Stimulated activated naive CD8-positive, alpha-beta T cell treated with anti-CD3 and anti-CD28 coated beads, Interleukin-15, amount 100 ng/mL, for 72 hours (primary cell): ENCODE measurements around the gene DNAJC10.
"Not testable (repeated sequence)": the region's sequence is repeated elsewhere in the genome, so short reads cannot be mapped to it uniquely, and the experiment has no call there.

Experiments used
- ATAC-seq: fragments of 150-1000 bp; cut with Tn5 transposase; 2 replicates; pipeline ENCODE4 v1.10.0; 2021; ENCODE audit warnings: mild to moderate bottlenecking, moderate library complexity
- DNase-seq, 2 donors: peaks; one replicate each; pipeline ENCODE4 v3.0.0; 2021 to 2022
- H3K27ac Mint-ChIP-seq, 2 donors: one replicate each; pipeline ENCODE4 v1.8.0; 2022; ENCODE audit warnings: mild to moderate bottlenecking in 2 of 2, mixed read lengths in 2 of 2, moderate library complexity in 2 of 2
- H3K27me3 Mint-ChIP-seq: one replicate; pipeline ENCODE4 v1.8.0; 2022; ENCODE audit warnings: mixed read lengths
- H3K4me1 Mint-ChIP-seq: one replicate; pipeline ENCODE4 v1.8.0; 2022; ENCODE audit warnings: mild to moderate bottlenecking, mixed read lengths
- H3K4me3 Mint-ChIP-seq, 2 donors: one replicate each; pipeline ENCODE4 v1.8.0; 2022; ENCODE audit warnings: mild to moderate bottlenecking in 2 of 2, mixed read lengths in 2 of 2, moderate library complexity in 1 of 2
- H3K9me3 Mint-ChIP-seq, 2 donors: one replicate each; pipeline ENCODE4 v1.8.0; 2022; ENCODE audit warnings: mixed read lengths in 2 of 2

DNAJC10 gene

GRCh38 chr2:182745061-182745460 is 29.0 kb downstream of the DNAJC10 start:
- no peak overlapping the region for H3K27ac Mint-ChIP-seq
- H3K4me1 Mint-ChIP-seq: no peaks in the 10 kb centered on the region
- no peaks in the 10 kb centered on the region for H3K9me3 Mint-ChIP-seq
- H3K27me3 Mint-ChIP-seq: no peaks in the 10 kb centered on the region
- DNase-seq (no peak), ATAC-seq (no peak)
- H3K4me3 Mint-ChIP-seq: no peak overlapping the region

- not testable (repeated sequence) for H3K27ac Mint-ChIP-seq, H3K4me3 Mint-ChIP-seq, ATAC-seq, H3K9me3 Mint-ChIP-seq, DNase-seq, H3K27me3 Mint-ChIP-seq, H3K4me1 Mint-ChIP-seq
These were observed 29.8 kb downstream of the DNAJC10 start for GRCh38 chr2:182745894-182746293.

GRCh38 chr2:182754231-182754630 is 38.2 kb downstream of the DNAJC10 start:
- Mint-ChIP-seq H3K27me3 (no peaks in the 10 kb centered on the region), H3K4me3 (no peak overlapping the region), H3K9me3 (no peaks in the 10 kb centered on the region), H3K27ac (no peak overlapping the region), H3K4me1 (no peaks in the 10 kb centered on the region)
- ATAC-seq (no peak), DNase-seq (no peak)

- no peak for DNase-seq
- peaks cover 5% of the 10 kb centered on the region for H3K4me1 Mint-ChIP-seq
- H3K9me3 Mint-ChIP-seq: no peaks in the 10 kb centered on the region
- H3K4me3 Mint-ChIP-seq: no peak overlapping the region
- H3K27ac Mint-ChIP-seq: peak overlapping the region in 1 of 2 donors; percentile 79
- ATAC-seq: no peak
- no peaks in the 10 kb centered on the region for H3K27me3 Mint-ChIP-seq
These were observed 42.3 kb downstream of the DNAJC10 start for GRCh38 chr2:182758379-182758778.

- no peak overlapping the region for H3K4me3 Mint-ChIP-seq
- no peaks in the 10 kb centered on the region for H3K9me3 Mint-ChIP-seq
- no peaks in the 10 kb centered on the region for H3K27me3 Mint-ChIP-seq
- no peak overlapping the region for H3K27ac Mint-ChIP-seq
- DNase-seq (no peak), ATAC-seq (no peak)
- H3K4me1 Mint-ChIP-seq: peaks cover 5% of the 10 kb centered on the region
These were observed 45.8 kb downstream of the DNAJC10 start for GRCh38 chr2:182761903-182762302.

GRCh38 chr2:182763311-182763912 is 47.4 kb downstream of the DNAJC10 start:
- Mint-ChIP-seq H3K27me3 (no peaks in the 10 kb centered on the region), H3K27ac (no peak overlapping the region), H3K4me3 (no peak overlapping the region), H3K9me3 (no peaks in the 10 kb centered on the region), H3K4me1 (peaks cover 5% of the 10 kb centered on the region)
- DNase-seq (no peak), ATAC-seq (no peak)

GRCh38 chr2:182766626-182767025 is 50.6 kb downstream of the DNAJC10 start:
- no peak overlapping the region for H3K27ac Mint-ChIP-seq
- H3K4me3 Mint-ChIP-seq: no peak overlapping the region
- DNase-seq: no peak
- peaks cover 8 to 10% of the 10 kb centered on the region in 2 donors for H3K9me3 Mint-ChIP-seq
- no peak for ATAC-seq
- no peaks in the 10 kb centered on the region for H3K27me3 Mint-ChIP-seq
- peaks cover 5% of the 10 kb centered on the region for H3K4me1 Mint-ChIP-seq

- Mint-ChIP-seq H3K4me3 (no peak overlapping the region), H3K27ac (peak overlapping the region in 1 of 2 donors; percentile 50), H3K9me3 (peaks cover 8 to 20% of the 10 kb centered on the region in 2 donors), H3K4me1 (no peaks in the 10 kb centered on the region), H3K27me3 (no peaks in the 10 kb centered on the region)
- ATAC-seq: no peak
- DNase-seq: no peak
These were observed 51.5 kb downstream of the DNAJC10 start for GRCh38 chr2:182767578-182767977.

- H3K9me3 Mint-ChIP-seq: peaks cover 15 to 29% of the 10 kb centered on the region in 2 donors
- not testable (repeated sequence) for DNase-seq, H3K4me3 Mint-ChIP-seq, ATAC-seq, H3K27me3 Mint-ChIP-seq, H3K4me1 Mint-ChIP-seq, H3K27ac Mint-ChIP-seq
These were observed 52.9 kb downstream of the DNAJC10 start for GRCh38 chr2:182768950-182769349.

GRCh38 chr2:182779323-182779722 is 63.3 kb downstream of the DNAJC10 start:
- H3K27ac Mint-ChIP-seq: no peak overlapping the region
- H3K4me3 Mint-ChIP-seq: no peak overlapping the region
- DNase-seq (no peak), ATAC-seq (no peak)
- no peaks in the 10 kb centered on the region for H3K4me1 Mint-ChIP-seq
- no peaks in the 10 kb centered on the region for H3K27me3 Mint-ChIP-seq
- H3K9me3 Mint-ChIP-seq: peaks cover 0 to 6% of the 10 kb centered on the region in 2 donors

- H3K27ac Mint-ChIP-seq, ATAC-seq, H3K27me3 Mint-ChIP-seq, H3K9me3 Mint-ChIP-seq, H3K4me1 Mint-ChIP-seq, H3K4me3 Mint-ChIP-seq, DNase-seq: not testable (repeated sequence)
These were observed 65.0 kb downstream of the DNAJC10 start for GRCh38 chr2:182781099-182781498.

- not testable (repeated sequence) for H3K9me3 Mint-ChIP-seq, ATAC-seq, H3K27me3 Mint-ChIP-seq, H3K27ac Mint-ChIP-seq, H3K4me1 Mint-ChIP-seq, H3K4me3 Mint-ChIP-seq, DNase-seq
These were observed 66.6 kb downstream of the DNAJC10 start for GRCh38 chr2:182782686-182783085.

- H3K27ac Mint-ChIP-seq: peak overlapping the region in 1 of 2 donors; percentile 54
- H3K27me3 Mint-ChIP-seq: no peaks in the 10 kb centered on the region
- no peaks in the 10 kb centered on the region for H3K4me1 Mint-ChIP-seq
- H3K9me3 Mint-ChIP-seq: peaks cover 0 to 6% of the 10 kb centered on the region in 2 donors
- H3K4me3 Mint-ChIP-seq: no peak overlapping the region
- ATAC-seq (no peak), DNase-seq (no peak)
These were observed 68.1 kb downstream of the DNAJC10 start for GRCh38 chr2:182784058-182784706.

GRCh38 chr2:182784777-182785176 is 68.7 kb downstream of the DNAJC10 start:
- H3K27me3 Mint-ChIP-seq: no peaks in the 10 kb centered on the region
- no peak for ATAC-seq
- H3K9me3 Mint-ChIP-seq: peaks cover 0 to 6% of the 10 kb centered on the region in 2 donors
- DNase-seq: no peak
- no peaks in the 10 kb centered on the region for H3K4me1 Mint-ChIP-seq
- no peak overlapping the region for H3K4me3 Mint-ChIP-seq
- no peak overlapping the region for H3K27ac Mint-ChIP-seq

GRCh38 chr2:182792441-182792840 is 76.4 kb downstream of the DNAJC10 start:
- Mint-ChIP-seq H3K27me3 (peaks cover 15% of the 10 kb centered on the region), H3K27ac (peak overlapping the region in 1 of 2 donors; percentile 2), H3K4me3 (no peak overlapping the region), H3K9me3 (no peaks in the 10 kb centered on the region), H3K4me1 (no peaks in the 10 kb centered on the region)
- DNase-seq (no peak), ATAC-seq (no peak)

- no peak overlapping the region for H3K4me3 Mint-ChIP-seq
- H3K27me3 Mint-ChIP-seq: peaks cover 41% of the 10 kb centered on the region
- no peaks in the 10 kb centered on the region for H3K9me3 Mint-ChIP-seq
- ATAC-seq (no peak), DNase-seq (no peak)
- H3K27ac Mint-ChIP-seq: no peak overlapping the region
- H3K4me1 Mint-ChIP-seq: no peaks in the 10 kb centered on the region
These were observed 82.7 kb downstream of the DNAJC10 start for GRCh38 chr2:182798736-182799135.

GRCh38 chr2:182804128-182804527 is 88.1 kb downstream of the DNAJC10 start:
- no peaks in the 10 kb centered on the region for H3K9me3 Mint-ChIP-seq
- H3K4me3 Mint-ChIP-seq: no peak overlapping the region
- ATAC-seq (no peak), DNase-seq (no peak)
- no peak overlapping the region for H3K27ac Mint-ChIP-seq
- no peaks in the 10 kb centered on the region for H3K4me1 Mint-ChIP-seq
- peaks cover 27% of the 10 kb centered on the region for H3K27me3 Mint-ChIP-seq
